ENCODE data around the gene PLA2G2A.
"Not testable (repeated sequence)": the region's sequence is repeated elsewhere in the genome, so short reads cannot be mapped to it uniquely, and the experiment has no call there.

PLA2G2A gene

DNA sequence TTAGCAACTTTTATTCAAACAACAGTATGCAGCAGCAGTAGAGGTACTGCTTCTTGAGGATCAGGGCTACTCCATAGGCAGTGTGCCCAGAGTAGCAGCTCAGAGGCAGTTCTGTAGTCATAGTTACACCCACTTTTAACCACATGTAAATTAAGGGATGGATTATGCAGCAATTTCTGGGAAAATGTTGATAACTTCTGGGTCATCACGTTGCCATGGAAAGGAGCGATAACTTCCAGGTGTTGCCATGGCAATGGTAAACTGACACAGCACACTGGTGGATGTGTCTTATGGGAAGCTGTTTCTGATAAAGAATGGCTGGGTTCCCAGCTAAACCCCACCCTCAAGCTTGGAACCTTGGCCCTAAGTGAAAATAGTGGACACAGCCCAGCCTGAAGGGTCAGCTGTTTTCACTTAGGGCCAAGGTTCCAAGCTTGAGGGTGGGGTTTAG, 29.0 kb upstream of the PLA2G2A start:
- H3K27ac ChIP-seq, result no peak overlapping the region
- TF ChIP-seq CTCF (conservative IDR thresholded peaks at IDR 0.05) (no peak), ZFX (IDR thresholded peaks at IDR 0.05) (no peak)

DNA sequence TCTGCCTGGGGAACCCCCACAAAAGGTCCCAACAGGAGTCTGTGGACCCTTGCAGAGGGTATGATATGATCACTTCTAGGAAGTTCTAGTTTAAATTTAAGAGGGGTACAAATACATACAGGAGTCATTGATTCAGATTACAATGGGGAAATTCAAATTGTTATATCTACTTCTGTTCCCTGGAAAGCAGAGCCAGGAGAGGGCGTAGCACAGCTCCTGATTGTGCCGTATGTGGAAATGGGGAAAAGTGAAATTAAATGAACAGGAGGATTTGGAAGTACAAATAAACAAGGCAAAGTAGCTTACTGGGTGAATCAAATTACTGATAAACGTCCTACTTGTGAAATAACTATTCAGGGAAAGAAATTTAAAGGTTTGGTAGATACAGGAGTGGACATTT, 19.4 kb upstream of the PLA2G2A start:
- H3K27ac ChIP-seq, result not testable (repeated sequence)
- TF ChIP-seq CTCF (conservative IDR thresholded peaks at IDR 0.05), result peak; percentile 9

GRCh38 chr1:19990689-19991088, 11.3 kb upstream of the PLA2G2A start:
- TF ChIP-seq CTCF (conservative IDR thresholded peaks at IDR 0.05) (no peak), ZFX (IDR thresholded peaks at IDR 0.05) (no peak)
- H3K27ac ChIP-seq, result no peak overlapping the region

GRCh38 chr1:19990182-19990582, 10.8 kb upstream of the PLA2G2A start:
- not testable (repeated sequence) for H3K27ac ChIP-seq

DNA sequence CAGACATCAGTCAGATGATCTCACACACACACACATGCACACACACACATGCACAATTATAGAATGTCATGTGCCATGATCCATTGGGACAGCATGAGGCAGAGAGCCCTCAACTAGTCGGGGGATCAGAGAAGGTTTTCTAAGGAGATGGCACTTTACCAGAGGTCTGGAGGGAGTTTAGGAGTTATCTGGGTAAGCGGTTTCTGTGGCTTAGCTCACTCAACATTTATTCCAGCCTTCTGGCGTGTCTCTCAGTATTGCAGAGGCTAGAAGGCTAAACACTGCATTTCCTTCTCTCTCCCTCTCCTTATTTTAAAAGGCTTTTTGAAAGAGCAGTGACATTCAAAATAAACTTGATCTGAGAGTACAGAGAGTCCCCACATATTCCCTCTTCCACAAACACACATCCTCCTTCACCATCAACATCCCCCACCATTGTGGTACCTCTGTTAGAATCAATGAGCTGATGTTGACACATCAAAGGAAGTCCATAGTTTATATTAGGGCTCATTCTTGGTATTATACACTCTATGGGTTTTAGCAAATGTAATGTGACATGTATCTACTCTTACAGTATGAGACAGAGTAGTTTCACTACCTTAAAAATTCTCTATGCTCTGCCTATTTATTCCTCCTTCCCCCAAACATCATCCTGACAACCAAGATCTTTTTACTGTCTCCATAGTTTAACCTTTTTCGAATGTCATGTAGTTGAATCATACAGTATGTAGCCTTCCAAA, 9.0 kb upstream of the PLA2G2A start:
- TF ChIP-seq CTCF (conservative IDR thresholded peaks at IDR 0.05) (no peak), ZFX (IDR thresholded peaks at IDR 0.05) (no peak)
- no peak overlapping the region for H3K27ac ChIP-seq

GRCh38 chr1:19987719-19988118, 8.3 kb upstream of the PLA2G2A start:
- H3K27ac ChIP-seq, result no peak overlapping the region

DNA sequence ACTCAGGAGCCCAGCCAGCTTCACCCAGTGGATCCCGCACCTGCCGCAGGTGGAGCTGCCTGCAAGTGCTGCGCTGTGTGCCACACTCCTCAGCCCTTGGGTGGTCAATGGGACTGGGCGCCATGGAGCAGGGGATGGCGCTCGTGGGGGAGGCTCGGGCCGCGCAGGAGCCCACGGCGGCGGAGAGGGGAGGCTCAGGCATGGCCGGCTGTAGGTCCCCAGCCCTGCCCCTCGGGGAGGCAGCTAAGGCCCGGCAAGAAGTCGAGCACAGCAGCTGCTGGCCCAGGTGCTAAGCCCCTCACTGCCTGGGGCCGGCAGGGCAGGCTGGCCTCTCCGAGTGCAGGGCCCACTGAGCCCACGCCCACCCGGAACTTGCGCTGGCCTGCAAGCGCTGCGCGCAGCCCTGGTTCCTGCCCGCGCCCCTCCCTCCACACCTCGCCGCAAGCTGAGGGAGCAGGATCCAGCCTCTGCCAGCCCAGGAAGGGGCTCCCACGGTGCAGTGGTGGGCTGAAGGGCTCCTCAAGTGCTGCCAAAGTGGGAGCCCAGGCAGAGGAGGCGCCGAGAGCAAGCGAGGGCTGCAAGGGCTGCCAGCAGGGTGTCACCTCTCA, 5.1 kb upstream of the PLA2G2A start:
- not testable (repeated sequence) for H3K27ac ChIP-seq

More at GRCh38 chr1:19987719-19988118, 8.3 kb upstream of the PLA2G2A start:
- no peak for TF ChIP-seq CTCF (conservative IDR thresholded peaks at IDR 0.05)
- TF ChIP-seq ZFX (IDR thresholded peaks at IDR 0.05), result no peak

GRCh38 chr1:19981507-19982312, 2.3 kb upstream of the PLA2G2A start:
- no peak for TF ChIP-seq CTCF (conservative IDR thresholded peaks at IDR 0.05)
- no peak for TF ChIP-seq ZFX (IDR thresholded peaks at IDR 0.05)
- peak overlapping the region; percentile 46; the same call in 1 of the 2 replicates for H3K27ac ChIP-seq

Data from C4-2B (cell line).